Measurements from ENCODE around the gene PLXDC2.

- TF ChIP-seq ZNF121 (tag by site-specific recombination; IDR thresholded peaks at IDR 0.05) (no peak), CTCF (tag by site-specific recombination; IDR thresholded peaks at IDR 0.05) (no peak), ZNF654 (tag by site-specific recombination; IDR thresholded peaks at IDR 0.05; ENCODE audit: low read depth) (no peak), ZNF404 (tag by site-specific recombination; IDR thresholded peaks at IDR 0.05) (no peak), ZNF513 (tag by site-specific recombination; IDR thresholded peaks at IDR 0.05) (no peak), HOXC10 (CRISPR knock-in tag; IDR thresholded peaks at IDR 0.05) (no peak), ZNF777 (tag by site-specific recombination; IDR thresholded peaks at IDR 0.05; ENCODE audit: borderline replicate concordance) (no peak), ZNF660 (tag by site-specific recombination; IDR thresholded peaks at IDR 0.05) (no peak), ZNF610 (tag by site-specific recombination; IDR thresholded peaks at IDR 0.05; ENCODE audit: borderline replicate concordance) (no peak), ZNF549 (tag by site-specific recombination; IDR thresholded peaks at IDR 0.05) (no peak), GLI4 (tag by site-specific recombination; IDR thresholded peaks at IDR 0.05) (no peak), ZBTB11 (tag by site-specific recombination; conservative IDR thresholded peaks at IDR 0.05; ENCODE audit: low read depth) (no peak), ZNF416 (tag by site-specific recombination; IDR thresholded peaks at IDR 0.05) (no peak)
These were observed 405.1 kb downstream of the PLXDC2 start for GRCh38 chr10:20221356-20221755.
